GM21423 (cell line): ENCODE measurements around the gene AP4M1.

Source experiments
- ATAC-seq: cut with Tn5 transposase; IDR thresholded peaks from one replicate; pipeline ENCODE4 v1.9.1; 2021; ENCODE audit warnings: mild to moderate bottlenecking, moderate library complexity; ENCODE audit not compliant: unreplicated experiment

AP4M1 gene

DNA sequence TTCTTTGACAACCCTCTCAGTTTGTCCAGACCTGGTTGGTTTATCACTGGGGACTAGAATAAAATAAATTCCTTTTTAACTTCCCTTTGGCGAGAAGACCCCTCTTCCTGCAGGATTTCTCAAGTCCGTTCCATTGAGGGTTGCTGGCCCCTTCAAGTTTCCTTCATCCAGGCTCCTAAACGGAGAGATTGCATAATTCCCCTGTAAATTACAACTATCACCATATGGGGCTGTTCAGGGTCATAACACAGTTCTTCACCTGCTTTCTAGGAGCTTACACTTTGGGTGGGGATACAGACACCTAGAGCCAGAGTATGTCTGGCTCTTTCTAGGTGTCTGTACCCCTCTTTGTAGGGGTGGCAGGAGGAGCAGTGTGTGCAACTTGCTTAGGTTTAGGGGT is 15.9 kb upstream of the AP4M1 start:
- ATAC-seq: no peak

DNA sequence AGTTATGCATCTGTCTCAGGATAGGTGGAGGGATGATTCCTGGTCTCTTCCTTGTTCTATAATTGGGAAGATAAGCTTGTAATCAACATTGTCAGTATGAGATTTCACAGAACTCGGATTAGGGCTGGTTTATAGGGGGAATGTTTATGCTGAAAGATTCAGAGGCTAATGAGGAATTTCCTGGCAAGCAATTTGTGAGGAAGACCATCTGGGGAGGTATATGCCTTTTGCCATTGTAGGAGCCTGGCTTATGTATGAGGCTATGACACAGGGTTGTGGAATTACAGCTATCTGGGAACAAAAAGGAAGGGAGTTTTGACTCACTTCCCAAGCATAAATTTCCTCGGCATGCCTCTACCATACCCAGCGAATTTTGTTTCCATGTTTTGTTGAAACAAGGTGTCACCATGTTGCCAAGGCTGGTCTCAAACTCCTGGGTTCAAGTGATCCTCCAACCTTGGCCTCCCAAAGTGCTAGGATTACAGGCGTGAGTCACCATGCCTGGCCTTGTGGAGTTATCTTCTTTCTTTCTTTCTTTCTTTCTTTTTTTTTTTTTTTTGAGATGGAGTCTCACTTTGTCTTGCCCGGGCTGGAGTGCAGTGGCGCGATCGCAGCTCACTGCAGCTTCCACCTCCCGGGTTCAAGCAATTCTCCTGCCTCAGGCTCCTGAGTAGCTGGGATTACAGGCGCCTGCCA is 14.2 kb upstream of the AP4M1 start:
- no peak for ATAC-seq

DNA sequence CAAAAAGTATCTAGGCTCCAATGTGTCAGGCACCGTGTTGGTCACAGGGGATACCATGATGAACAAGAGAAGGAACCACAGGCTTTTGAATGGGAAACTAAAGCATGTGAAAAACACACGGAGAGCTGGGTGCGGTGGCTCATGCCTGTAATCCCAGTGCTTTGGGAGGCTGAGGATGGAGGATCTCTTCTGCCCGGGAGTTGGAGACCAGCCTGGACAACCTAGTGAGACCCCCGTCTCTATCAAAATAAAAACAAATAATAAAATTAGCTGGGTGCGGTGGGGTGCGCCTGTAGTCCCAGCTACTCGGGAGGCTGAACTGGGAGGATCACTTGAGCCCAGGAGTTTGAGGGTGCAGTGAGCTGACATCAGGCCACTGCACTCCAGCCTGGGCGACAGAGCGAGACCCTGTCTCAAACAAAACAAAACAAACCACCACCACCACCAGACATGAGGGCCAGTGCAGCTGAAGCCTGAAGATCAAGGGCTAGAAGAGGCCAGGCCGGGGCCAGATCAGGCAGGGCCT is 13.3 kb upstream of the AP4M1 start:
- ATAC-seq: peak; percentile 13

DNA sequence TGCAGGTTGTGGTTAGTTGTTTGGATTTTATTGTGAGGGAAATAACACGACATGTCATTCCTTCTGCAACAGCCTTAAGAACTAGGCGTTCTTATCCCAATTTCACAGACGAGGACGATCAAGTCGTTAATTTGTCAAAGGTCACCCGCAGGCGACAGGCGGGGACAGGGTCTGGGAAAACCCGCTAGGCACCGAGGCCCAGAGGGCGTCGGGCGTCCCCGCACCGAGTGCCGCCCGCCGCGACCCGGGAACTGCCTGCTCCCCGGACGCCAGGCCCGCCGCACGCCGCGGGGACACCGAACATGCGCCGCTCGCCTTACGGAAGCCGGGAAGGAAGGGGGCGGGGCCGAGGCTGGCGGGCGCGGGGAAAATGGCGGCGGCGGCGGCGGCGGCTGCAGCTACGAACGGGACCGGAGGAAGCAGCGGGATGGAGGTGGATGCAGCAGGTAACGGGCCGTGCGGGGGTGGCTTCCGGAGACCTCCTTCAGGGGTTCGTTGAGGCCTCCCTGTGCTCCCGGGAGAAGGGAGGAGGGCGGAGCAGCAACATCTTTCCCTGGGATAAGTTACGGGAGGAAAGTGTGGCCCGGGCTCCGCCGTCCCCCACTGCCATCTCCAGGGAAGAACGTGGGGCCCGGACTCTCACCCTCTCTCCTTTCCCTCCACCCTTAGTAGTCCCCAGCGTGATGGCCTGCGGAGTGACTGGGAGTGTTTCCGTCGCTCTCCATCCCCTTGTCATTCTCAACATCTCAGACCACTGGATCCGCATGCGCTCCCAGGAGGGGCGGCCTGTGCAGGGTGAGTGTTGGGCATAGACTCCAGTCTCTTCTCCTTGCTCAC is 12.6 kb upstream of the AP4M1 start, which contains the start of gene COPS6:
Gene COPS6 (plus strand): TSS at position 349 of the 837 bp plus-strand sequence. CDS start 22 bp downstream, at position 371.
- ATAC-seq: peak; percentile 72

DNA sequence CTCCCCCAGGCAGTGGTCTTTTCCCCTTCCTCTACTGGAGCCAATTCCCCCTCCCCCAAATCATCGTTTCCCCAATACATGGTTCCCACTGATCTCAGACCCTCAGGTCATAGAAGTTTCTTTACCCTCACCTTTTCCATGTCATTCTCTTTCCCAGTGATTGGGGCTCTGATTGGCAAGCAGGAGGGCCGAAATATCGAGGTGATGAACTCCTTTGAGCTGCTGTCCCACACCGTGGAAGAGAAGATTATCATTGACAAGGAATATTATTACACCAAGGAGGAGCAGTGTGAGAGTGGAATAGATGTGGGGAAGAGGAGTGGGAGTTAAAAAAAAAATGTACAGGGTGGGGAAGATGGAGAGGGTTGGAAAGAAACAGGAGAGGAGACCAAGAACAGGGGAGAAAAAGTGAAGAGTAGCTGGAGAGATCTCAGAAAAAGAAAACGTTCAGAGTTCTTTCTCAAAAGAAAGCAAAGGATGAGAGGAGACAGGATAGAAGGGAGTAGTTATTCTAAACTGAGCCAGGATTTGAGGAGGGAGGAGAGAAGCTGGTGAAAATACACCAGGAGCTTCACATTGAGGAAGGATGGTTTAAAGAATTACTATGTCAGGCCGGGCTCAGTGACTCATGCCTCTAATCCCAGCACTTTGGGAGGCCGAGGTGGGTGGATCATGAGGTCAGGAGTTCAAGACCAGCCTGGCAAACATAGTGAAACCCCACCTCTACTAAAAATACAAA is 11.8 kb upstream of the AP4M1 start:
- ATAC-seq: no peak

DNA sequence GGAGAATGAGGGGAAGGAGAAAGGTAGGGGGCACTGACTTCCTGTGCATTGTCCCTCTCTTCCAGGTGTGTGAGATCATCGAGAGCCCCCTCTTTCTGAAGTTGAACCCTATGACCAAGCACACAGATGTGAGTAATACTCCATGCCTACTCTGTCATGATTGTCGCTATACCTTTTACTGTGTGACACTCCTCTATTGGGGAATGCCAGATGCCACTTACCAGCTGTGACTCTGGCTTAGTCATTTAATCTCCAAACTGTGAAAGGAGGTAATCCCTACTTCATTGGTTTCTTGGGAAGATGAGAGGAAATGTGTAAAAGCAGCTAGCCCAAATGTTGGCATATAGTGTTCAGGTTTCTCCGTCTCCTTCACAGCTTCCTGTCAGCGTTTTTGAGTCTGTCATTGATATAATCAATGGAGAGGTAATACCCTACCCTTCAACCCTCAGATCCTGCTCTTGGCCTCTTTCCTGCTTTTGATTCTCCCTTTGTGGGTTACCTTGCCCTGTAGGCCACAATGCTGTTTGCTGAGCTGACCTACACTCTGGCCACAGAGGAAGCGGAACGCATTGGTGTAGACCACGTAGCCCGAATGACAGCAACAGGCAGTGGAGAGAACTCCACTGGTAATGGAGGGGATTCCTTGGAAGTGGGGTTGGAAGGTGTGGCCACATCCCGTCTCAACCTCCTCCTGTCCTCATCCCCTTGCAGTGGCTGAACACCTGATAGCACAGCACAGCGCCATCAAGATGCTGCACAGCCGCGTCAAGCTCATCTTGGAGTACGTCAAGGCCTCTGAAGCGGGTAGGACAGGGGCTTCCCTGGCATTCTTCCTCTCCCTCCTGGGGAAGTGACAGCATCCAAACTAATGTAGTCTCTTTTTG is 10.7 kb upstream of the AP4M1 start:
- no peak for ATAC-seq

DNA sequence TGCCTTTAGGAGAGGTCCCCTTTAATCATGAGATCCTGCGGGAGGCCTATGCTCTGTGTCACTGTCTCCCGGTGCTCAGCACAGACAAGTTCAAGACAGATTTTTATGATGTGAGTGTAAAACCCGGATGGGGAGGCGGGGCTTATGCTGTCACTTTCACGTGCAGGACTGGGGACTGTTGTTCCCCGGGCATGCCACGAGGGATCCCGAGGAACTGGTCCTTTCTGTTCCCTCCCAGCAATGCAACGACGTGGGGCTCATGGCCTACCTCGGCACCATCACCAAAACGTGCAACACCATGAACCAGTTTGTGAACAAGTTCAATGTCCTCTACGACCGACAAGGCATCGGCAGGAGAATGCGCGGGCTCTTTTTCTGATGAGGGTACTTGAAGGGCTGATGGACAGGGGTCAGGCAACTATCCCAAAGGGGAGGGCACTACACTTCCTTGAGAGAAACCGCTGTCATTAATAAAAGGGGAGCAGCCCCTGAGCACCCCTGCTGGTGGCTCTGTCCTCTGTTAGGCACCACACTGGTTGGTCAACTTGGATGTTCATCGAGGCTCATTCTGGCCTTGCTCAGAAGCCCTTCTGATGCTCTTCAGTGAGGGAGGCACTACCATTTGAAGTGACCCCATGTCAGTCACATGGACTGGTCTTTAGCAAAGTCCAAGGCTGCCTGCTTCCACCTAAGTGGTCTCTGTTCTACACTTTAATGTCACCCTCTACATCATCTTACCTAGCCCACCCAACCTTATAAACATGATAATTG is 9.8 kb upstream of the AP4M1 start:
- ATAC-seq: no peak

DNA sequence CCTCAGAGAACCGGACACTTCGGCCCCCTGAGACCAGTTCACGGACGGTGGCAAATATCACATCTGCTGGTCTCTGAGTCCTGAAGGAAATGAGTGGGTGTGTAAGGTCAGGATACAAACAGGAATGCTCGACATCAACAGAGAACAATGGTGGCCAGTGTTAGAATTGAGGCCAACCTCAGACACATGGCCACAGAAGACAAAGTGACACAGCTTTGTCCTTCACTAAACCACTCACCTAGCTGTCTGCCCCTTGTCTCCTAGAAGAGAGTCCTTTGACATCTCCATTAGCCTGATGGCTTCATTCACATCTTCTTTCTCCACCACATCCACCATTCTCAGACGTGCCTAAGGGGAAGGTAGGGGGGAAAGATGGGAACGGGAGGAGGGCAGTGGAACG is 8.4 kb upstream of the AP4M1 start:
- no peak for ATAC-seq

DNA sequence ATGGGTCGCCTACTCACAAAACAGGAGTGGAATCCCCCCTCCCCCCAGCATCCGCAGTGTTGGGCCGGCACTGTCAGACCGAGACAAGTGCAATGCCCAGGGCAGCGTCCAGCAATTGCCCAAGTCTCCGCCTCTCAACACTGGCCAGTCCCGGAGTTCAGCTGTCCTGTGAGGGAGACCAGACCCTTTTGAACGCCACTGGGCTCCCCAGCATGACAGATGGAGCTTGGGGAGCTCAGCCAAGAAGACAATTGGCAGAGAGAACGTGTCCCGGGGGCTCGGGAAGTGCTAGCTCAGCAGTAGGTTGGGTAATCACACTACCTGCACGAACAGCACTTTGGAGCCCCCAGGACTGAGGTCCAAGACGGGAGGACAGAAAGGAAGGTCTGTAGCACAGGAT is 7.9 kb upstream of the AP4M1 start:
- ATAC-seq: no peak

DNA sequence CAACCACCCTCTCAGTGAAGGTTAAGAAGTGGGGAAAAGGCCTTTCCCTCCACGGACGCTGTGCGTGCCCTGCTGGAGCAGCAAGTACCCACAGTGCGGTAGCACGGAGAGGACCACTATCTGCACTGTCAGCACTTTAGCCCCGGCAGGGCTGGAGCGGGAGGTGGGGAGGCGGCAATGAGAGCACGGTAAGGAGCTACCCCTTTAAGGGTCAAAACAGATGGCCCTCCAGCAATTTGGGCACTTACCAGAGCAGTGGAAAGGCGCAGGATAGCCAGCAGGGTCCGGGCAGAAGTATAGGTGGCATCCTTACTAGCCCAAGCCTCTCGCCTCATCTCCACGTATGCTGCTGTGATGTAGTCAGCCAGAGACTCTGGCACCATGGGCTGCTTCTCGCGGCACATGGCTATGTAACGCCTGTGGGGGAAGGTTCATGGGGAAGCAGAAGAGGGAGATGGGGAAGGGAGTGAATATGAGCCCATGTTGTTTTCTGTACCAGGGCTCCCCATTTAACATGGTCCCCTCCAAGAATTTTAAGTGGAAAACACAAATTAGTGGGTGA is 7.4 kb upstream of the AP4M1 start:
- no peak for ATAC-seq

DNA sequence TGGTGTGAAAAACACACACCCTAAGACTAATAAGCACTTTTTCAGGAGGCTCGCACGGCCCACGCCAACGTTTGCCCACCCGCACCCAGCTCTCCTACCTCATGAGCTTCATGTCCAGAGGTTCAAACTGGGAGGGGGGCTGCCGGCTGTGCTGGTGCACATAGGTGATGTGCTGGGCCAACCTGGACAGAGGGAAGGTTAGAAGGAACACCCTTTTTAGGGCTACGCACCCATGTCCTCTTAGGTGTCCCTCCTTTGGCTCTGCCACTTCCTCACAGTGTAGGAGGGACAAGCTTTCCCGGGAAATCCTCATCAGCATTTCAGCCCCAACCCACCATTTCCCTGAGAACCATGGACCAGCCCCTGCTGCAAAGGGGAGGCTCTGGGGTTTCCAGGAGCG is 6.2 kb upstream of the AP4M1 start:
- no peak for ATAC-seq

DNA sequence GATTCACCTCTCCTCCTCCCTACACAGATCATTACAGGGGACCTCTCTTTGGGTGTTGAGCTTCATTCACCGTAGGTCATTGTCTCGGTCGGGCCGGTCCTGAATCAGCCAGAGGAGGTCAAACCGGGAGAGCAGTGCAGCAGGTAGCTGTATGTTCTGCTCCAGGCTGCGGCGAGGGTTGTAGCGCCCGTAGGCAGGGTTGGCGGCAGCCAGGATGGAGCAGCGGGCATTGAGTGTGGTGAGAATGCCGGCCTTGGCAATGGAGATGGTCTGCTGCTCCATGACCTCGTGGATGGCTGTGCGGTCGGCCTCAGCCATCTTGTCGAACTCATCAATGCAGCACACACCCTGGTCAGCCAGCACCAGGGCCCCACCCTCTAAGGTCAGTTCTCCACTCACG is 5.7 kb upstream of the AP4M1 start:
- ATAC-seq: no peak

DNA sequence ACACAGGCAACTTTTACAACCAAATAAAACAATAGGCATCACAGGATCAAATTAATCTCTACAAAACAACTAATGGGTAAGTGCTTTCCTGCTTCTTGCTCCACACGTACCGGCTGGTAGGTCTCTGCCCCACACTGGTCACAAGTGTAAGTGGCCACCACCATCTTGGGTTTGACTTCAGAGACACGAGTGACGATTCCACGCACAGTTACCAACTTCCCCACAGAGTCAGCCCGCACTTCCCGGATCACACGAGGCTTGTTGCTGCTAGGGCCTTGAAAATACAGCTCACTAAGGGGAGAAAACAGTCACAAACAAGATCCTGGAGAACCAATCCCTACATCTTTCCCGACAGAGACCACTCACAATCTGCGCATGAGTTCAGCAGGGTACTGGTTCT is 2.5 kb upstream of the AP4M1 start:
- ATAC-seq: no peak

DNA sequence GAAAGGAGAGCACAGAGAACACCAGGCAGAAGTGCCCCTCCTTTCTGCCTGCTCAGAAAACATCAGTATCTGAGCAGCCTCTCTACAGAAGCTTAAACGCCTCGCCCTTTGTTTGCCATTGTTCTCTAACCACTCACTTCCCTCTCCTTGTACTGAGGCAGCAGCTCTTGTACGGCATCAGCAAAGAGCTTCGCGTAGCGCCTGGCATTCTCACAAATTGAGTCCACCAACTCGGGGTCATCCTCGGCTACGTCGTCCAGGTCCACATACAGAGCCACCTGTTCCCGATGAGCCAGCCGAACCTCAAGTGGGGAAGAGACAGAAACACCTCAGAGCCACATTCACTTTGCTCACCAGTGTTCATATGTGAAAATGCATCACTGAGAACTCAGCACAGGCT is 2.0 kb upstream of the AP4M1 start:
- ATAC-seq: no peak

DNA sequence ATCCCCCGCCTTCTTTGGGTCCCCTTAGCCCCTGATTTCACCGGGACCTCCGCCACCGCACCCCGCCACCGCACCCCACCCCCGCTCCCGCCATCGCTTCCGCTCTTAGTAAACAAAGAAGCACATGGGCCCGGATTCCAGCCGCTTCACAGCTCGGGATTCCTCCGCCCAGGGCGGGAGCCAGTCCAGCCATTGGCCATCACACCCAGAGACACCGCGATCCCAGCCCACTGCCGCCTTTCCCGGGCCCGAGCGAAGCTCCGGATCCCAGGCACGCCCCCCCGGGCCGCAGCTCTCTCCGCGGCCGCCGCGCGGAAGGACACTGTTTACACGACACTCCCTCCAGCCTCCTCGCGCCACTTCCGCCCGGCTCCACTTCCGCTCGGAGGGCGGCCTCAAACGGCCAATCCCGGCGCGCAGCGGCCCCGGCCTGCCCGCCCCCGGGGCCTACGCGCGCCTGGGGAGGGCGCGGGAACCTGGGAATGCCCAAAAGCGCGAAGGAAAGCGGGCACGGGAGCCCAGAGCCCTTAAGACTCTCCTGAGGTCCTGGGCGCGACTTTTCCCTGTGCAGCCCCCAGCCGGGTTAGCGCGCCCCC is 925 bp upstream of the AP4M1 start:
- ATAC-seq: peak; percentile 60

DNA sequence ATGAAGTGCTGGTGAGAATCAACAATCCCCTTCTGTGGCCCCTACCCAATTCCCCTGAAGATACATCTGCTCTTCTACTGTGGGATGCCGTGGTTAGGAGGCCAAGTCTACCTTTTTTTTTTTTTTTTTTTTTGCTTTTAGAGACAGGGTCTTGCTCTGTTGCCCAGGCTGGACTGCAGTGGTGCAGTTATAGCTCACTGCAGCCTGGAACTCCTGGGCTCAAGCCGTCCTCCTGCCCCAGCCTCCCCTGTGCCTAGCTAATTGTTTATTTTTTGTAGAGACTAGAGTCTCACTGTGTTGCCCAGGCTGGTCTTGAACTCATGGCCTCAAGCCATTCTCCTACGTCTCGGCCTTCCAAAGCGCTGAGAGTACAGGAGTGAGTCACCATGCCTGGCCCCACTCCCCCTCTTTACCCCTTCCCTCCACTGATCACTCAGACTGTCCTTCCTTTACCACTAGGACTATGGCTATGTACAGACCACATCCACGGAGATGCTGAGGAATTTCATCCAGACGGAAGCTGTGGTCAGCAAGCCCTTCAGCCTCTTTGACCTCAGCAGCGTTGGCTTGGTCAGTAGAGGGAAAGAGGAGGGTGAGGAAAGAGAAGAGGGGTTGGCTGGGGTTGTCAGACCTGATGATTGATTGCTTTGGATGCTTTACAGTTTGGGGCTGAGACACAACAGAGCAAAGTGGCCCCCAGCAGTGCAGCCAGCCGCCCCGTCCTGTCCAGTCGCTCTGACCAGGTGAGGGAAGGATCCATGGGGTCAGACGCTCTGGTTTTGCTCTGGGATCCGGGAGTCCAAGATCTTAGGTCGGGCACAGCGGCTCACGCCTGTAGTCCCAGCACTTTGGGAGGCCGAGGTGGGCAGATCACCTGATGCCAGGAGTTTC is 1.8 kb downstream of the AP4M1 start:
- ATAC-seq: no peak

DNA sequence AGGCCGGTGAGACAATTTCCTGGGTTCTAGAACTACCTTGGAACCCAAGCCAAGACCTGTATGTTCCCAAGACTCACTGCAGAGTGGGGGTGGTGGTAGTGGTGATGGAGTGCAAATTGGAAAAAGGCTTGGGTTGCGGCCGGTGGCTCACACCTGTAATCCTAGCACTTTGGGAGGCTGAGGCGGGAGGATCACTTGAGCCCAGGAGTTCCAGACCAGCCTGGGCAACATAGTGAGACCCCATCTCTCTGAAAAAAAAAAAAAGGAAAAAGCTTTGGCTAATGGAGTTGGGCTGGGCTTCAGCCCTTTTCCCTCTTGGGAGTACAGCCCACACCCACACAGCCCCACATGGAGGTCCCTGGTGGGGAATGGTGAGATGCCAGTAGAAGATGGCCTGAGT is 4.1 kb downstream of the AP4M1 start:
- ATAC-seq: no peak

DNA sequence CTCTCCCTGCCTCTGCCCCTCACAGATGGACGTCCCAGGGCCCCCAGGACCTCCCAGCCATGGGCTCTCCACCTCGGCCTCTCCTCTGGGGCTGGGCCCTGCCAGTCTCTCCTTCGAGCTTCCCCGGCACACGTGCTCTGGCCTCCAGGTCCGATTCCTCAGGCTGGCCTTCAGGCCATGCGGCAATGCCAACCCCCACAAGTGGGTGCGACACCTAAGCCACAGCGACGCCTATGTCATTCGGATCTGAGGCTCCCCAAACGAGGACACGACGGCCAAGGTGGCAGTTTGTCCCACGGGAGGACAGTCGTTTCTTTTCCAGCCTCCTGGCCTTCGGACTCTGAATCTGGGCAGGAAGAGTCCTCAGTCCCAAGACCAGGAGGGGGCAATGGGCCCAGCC is 5.2 kb downstream of the AP4M1 start:
- ATAC-seq: no peak
